Body of pancreas (tissue), 4 donors: ENCODE measurements around the gene C2CD4B.

Experiments
- POLR2A ChIP-seq, 3 donors: fragments of 450-650 bp; IDR thresholded peaks; one replicate each; pipeline ENCODE4 v1.6.1; 2016; ENCODE audit warnings: antibody characterized with exemption in 3 of 3, mild to moderate bottlenecking in 2 of 3
- TF ChIP-seq, protein P1 (sequence below), 7 experiments: fragments of 450-650 bp in 4 of 7; fragments of 200-600 bp in 3 of 7; sonication (generic) in 3 of 7; IDR thresholded peaks; one replicate each; pipeline ENCODE4 v1.5.1; 2016 to 2019; ENCODE audit warnings: antibody characterized with exemption in 7 of 7

DNA sequence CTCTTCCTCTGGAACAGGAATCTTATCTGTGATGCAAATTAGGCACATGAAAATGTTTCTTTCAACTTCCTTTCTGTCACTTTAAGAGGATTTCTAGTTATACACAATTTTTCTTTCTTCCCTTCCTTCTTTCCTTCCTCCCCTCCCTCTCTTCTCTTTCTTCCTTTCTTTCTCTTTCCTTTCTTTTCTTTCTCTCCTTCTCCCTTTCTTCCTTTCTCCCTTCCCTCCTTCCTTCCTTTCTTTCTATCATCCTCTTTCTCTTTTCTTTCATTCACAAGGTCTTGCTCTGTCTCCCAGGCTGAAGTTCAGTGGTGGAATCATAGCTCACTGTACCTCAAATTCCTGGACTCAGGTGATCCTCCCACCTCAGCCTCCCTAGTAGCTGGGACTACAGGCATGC lies 18.0 kb upstream of the C2CD4B start:
- TF ChIP-seq, protein P1, sequence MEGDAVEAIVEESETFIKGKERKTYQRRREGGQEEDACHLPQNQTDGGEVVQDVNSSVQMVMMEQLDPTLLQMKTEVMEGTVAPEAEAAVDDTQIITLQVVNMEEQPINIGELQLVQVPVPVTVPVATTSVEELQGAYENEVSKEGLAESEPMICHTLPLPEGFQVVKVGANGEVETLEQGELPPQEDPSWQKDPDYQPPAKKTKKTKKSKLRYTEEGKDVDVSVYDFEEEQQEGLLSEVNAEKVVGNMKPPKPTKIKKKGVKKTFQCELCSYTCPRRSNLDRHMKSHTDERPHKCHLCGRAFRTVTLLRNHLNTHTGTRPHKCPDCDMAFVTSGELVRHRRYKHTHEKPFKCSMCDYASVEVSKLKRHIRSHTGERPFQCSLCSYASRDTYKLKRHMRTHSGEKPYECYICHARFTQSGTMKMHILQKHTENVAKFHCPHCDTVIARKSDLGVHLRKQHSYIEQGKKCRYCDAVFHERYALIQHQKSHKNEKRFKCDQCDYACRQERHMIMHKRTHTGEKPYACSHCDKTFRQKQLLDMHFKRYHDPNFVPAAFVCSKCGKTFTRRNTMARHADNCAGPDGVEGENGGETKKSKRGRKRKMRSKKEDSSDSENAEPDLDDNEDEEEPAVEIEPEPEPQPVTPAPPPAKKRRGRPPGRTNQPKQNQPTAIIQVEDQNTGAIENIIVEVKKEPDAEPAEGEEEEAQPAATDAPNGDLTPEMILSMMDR (IDR thresholded peaks at IDR 0.05), result no peak
- TF ChIP-seq POLR2A (IDR thresholded peaks at IDR 0.05), result no peak
